GM20000 (cell line): ENCODE measurements around the gene SIL1.
"Not testable (repeated sequence)": the region's sequence is repeated elsewhere in the genome, so short reads cannot be mapped to it uniquely, and the experiment has no call there.

Source experiments
- DNase-seq: peaks from one replicate; pipeline ENCODE4 v3.0.0; 2012; ENCODE audit warnings: low spot score
- TF ChIP-seq, protein P1 (sequence below): IDR thresholded peaks from 2 replicates; pipeline ENCODE4 v1.5.1; 2012; ENCODE audit warnings: mild to moderate bottlenecking, control low read depth; ENCODE audit errors: extremely low read depth, missing control alignments

Gene SIL1

GRCh38 chr5:139117342-139117884 lies 80.8 kb downstream of the SIL1 start:
- TF ChIP-seq, protein P1, sequence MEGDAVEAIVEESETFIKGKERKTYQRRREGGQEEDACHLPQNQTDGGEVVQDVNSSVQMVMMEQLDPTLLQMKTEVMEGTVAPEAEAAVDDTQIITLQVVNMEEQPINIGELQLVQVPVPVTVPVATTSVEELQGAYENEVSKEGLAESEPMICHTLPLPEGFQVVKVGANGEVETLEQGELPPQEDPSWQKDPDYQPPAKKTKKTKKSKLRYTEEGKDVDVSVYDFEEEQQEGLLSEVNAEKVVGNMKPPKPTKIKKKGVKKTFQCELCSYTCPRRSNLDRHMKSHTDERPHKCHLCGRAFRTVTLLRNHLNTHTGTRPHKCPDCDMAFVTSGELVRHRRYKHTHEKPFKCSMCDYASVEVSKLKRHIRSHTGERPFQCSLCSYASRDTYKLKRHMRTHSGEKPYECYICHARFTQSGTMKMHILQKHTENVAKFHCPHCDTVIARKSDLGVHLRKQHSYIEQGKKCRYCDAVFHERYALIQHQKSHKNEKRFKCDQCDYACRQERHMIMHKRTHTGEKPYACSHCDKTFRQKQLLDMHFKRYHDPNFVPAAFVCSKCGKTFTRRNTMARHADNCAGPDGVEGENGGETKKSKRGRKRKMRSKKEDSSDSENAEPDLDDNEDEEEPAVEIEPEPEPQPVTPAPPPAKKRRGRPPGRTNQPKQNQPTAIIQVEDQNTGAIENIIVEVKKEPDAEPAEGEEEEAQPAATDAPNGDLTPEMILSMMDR = no peak
- no peak for DNase-seq

GRCh38 chr5:139116100-139116655 lies 82.0 kb downstream of the SIL1 start:
- no peak for DNase-seq
- TF ChIP-seq, protein P1 = no peak

DNA sequence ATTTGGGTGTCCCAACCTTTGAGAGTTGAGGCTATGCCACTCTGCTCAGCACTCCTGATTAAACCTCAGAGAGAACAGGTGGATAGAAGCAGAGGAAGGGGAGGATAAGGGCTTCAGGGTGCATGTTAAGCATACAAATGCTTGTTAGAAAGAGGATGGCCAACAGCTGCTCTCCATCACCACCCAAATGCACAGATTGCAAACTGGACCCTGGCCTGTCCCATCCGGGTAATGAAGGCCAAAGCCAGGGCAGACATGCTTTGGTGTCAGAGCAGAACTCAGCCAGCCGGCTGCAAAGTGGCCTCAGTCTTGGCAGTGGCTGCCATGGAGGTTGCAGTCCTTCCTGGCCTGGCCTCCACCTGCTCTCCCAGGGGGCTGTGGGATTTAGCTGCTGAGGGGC lies 84.3 kb downstream of the SIL1 start:
- TF ChIP-seq, protein P1 = no peak
- no peak for DNase-seq

DNA sequence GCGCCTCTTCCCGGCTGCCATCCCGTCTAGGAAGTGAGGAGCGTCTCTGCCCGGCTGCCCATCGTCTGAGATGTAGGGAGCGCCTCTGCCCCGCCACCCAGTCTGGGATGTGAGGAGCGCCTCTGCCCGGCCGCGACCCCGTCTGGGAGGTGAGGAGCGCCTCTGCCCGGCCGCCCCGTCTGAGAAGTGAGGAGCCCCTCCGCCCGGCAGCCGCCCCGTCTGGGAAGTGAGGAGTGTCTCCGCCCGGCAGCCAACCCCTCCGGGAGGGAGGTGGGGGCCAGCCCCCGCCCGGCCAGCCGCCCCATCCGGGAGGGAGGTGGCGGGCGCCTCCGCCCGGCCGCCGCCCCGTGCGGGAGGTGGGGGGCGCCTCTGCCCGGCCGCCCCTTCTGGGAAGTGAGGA lies 85.8 kb downstream of the SIL1 start:
- DNase-seq = not testable (repeated sequence)

DNA sequence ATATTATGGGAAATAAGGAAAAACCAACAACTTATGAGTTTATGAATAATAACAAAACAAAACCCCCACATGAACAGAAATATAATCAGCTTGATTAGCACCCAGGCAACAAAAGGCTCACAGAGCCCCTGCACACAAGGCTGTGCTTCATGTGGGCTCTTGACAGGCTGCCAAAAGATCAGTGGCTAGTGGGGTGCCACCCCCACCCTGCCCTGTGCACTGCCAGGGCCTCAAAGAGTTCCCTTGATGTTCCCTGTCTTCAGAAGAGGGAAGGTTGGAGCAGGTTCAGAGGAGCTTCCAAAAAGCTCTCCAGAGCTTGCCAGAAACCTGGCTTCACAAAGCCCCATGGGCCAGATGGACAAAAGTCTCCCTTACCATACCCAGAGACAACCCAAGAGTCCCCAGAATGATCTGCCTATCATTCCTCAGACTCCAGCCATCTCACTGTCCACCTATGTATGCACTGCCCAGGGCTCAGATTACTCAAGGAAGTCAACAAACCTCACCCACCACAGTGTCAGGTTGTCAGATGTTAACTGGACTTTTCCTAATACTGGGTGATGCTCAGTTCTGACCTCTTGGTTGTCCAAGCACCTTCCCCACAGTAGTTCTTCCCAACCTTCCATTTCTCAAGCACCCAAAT lies 87.5 kb downstream of the SIL1 start:
- DNase-seq = no peak
- TF ChIP-seq, protein P1 = no peak

DNA sequence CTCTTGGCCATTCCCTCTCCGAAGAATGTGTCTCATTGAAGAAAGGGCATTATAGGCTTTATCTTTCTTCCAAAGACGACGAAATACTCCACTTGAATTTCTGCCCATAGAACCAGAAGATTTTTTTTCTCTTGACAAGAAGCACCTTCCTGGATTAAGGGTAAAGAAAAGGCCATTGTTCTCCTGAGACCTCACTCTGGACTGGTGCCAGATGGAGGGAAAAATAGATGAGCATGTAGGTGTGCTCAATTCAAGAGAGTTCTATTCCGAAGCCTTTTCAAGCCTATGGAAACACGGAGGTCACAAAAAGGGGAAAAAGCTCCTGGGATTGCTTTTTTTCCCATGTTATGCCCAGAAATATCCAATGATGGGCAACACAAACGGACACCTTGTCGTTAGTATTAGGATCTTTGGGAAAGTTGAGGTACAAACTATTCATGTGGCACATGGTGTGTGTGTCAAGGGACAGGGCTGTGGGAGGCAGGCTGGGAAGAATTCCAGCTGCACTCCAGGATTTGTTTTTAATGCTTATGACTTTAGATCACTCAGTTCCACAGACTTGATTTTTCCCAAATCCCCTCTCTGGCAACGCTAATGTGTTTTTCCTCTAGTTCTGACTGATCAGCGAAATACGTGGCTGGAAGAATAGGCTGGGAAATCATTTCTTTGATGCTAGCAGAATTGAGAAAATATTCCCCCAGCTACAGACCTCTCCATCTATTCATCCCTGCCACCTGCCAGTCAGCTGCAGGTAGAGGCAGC lies 89.9 kb downstream of the SIL1 start:
- TF ChIP-seq, protein P1 = no peak
- no peak for DNase-seq

GRCh38 chr5:139105621-139106071 lies 92.5 kb downstream of the SIL1 start:
- DNase-seq = no peak
- TF ChIP-seq, protein P1 = no peak
